GM23338 (cell line): ENCODE data around the gene TMEM101. TPM values are rescaled to one million over a fixed set of nuclear protein-coding genes. Genes with fewer than 3 reads are reported as not detected.

Experiments
- ATAC-seq: fragments of 200-7000 bp; cut with Tn5 transposase; 3 replicates; pipeline ENCODE4 v1.9.1; 2020
- DNase-seq: peaks from one replicate; pipeline ENCODE4 v3.0.0-alpha.2; 2015; ENCODE audit warnings: low spot score
- H2AFZ ChIP-seq: fragments of 200-600 bp; sonication (generic); 2 replicates; pipeline ENCODE4 v1.8.0; 2016; ENCODE audit warnings: antibody characterized with exemption, mild to moderate bottlenecking, moderate library complexity
- H3F3A ChIP-seq: fragments of 200-600 bp; sonication (generic); replicated peaks from 2 replicates; pipeline ENCODE4 v1.8.0; 2017; ENCODE audit warnings: antibody characterized with exemption, mixed run types, low read depth
- H3K27ac ChIP-seq: fragments of 200-600 bp; sonication (generic); 2 replicates; pipeline ENCODE4 v1.6.1; 2016; ENCODE audit warnings: low read depth
- H3K27me3 ChIP-seq: fragments of 200-600 bp; sonication (generic); 2 replicates; pipeline ENCODE4 v1.8.0; 2016; ENCODE audit warnings: mild to moderate bottlenecking, mixed run types, moderate library complexity; ENCODE audit not compliant: insufficient read depth
- H3K36me3 ChIP-seq: fragments of 200-600 bp; sonication (generic); 2 replicates; pipeline ENCODE4 v1.8.0; 2016; ENCODE audit warnings: mild to moderate bottlenecking; ENCODE audit not compliant: insufficient read depth
- H3K4me1 ChIP-seq: fragments of 200-600 bp; sonication (generic); 2 replicates; pipeline ENCODE4 v1.8.0; 2016; ENCODE audit warnings: mild to moderate bottlenecking, moderate library complexity; ENCODE audit not compliant: insufficient read depth
- H3K4me2 ChIP-seq: fragments of 200-600 bp; sonication (generic); 2 replicates; pipeline ENCODE4 v1.7.1; 2017; ENCODE audit warnings: mixed run types
- H3K4me3 ChIP-seq: fragments of 200-600 bp; sonication (generic); 2 replicates; pipeline ENCODE4 v1.6.1; 2016; ENCODE audit warnings: mixed run types
- H3K79me2 ChIP-seq: fragments of 200-600 bp; sonication (generic); replicated peaks from 2 replicates; pipeline ENCODE4 v1.8.0; 2017; ENCODE audit warnings: mild to moderate bottlenecking; ENCODE audit not compliant: insufficient read depth
- H3K9me2 ChIP-seq: fragments of 200-600 bp; sonication (generic); 2 replicates; pipeline ENCODE4 v1.8.0; 2017; ENCODE audit not compliant: insufficient read depth
- H4K20me1 ChIP-seq: fragments of 200-600 bp; sonication (generic); replicated peaks from 2 replicates; pipeline ENCODE4 v1.8.0; 2017; ENCODE audit warnings: mild to moderate bottlenecking; ENCODE audit not compliant: insufficient read depth
- H3K27ac Mint-ChIP-seq: 2 replicates; pipeline ENCODE4 v1.8.0; 2020; ENCODE audit warnings: inconsistent platforms, mild to moderate bottlenecking, moderate library complexity, mixed read lengths
- H3K27me3 Mint-ChIP-seq: 3 replicates; pipeline ENCODE4 v1.8.0; 2022; ENCODE audit warnings: low read depth, mild to moderate bottlenecking, moderate library complexity, mixed read lengths, inconsistent platforms; ENCODE audit not compliant: insufficient read depth, poor library complexity
- H3K36me3 Mint-ChIP-seq: 3 replicates; pipeline ENCODE4 v1.8.0; 2021; ENCODE audit warnings: low read depth, mild to moderate bottlenecking, inconsistent platforms, moderate library complexity, mixed read lengths
- H3K4me1 Mint-ChIP-seq: 3 replicates; pipeline ENCODE4 v1.8.0; 2020; ENCODE audit warnings: mild to moderate bottlenecking, inconsistent platforms, mixed read lengths
- H3K4me3 Mint-ChIP-seq: 3 replicates; pipeline ENCODE4 v1.8.0; 2021; ENCODE audit warnings: moderate library complexity, mild to moderate bottlenecking, inconsistent platforms, mixed read lengths
- H3K9me3 Mint-ChIP-seq: 3 replicates; pipeline ENCODE4 v1.8.0; 2020; ENCODE audit warnings: moderate library complexity, mild to moderate bottlenecking, inconsistent platforms, mixed read lengths
- CREB1 ChIP-seq: fragments of 250-450 bp; sonication (Bioruptor Pico); IDR thresholded peaks from 2 replicates; pipeline ENCODE4 v1.5.0; 2020; ENCODE audit warnings: low read depth, mild to moderate bottlenecking, moderate library complexity
- CTCF ChIP-seq, 2 experiments: fragments of 200-600 bp in 1 of 2; sonication (generic) in 1 of 2; conservative IDR thresholded peaks; 2 replicates each; pipeline versions ENCODE4 v1.5.1 to v1.6.1; 2016 to 2017; ENCODE audit warnings: antibody characterized with exemption in 2 of 2, low read depth in 2 of 2, mild to moderate bottlenecking in 2 of 2, moderate library complexity in 1 of 2
- ETS1 ChIP-seq: IDR thresholded peaks from 2 replicates; pipeline ENCODE4 v1.6.1; 2016; ENCODE audit warnings: antibody characterized with exemption
- EZH2 ChIP-seq: fragments of 200-600 bp; sonication (generic); IDR thresholded peaks from one replicate; pipeline ENCODE4 v1.8.0; 2017; ENCODE audit warnings: antibody characterized with exemption, mild to moderate bottlenecking, low read depth; ENCODE audit not compliant: unreplicated experiment
- EZH2phosphoT487 ChIP-seq: fragments of 200-600 bp; sonication (generic); IDR thresholded peaks from one replicate; pipeline ENCODE4 v1.8.1; 2018; ENCODE audit warnings: antibody characterized with exemption; ENCODE audit not compliant: unreplicated experiment
- JUNB ChIP-seq: IDR thresholded peaks from one replicate; pipeline ENCODE4 v1.6.1; 2016; ENCODE audit warnings: antibody characterized with exemption; ENCODE audit not compliant: unreplicated experiment
- POLR2AphosphoS5 ChIP-seq: IDR thresholded peaks from 2 replicates; pipeline ENCODE4 v1.6.1; 2016; ENCODE audit warnings: antibody characterized with exemption, low read depth
- REST ChIP-seq: IDR thresholded peaks from one replicate; pipeline ENCODE4 v1.6.1; 2018; ENCODE audit warnings: antibody characterized with exemption; ENCODE audit not compliant: unreplicated experiment
- STAT1 ChIP-seq: IDR thresholded peaks from one replicate; pipeline ENCODE4 v1.6.1; 2016; ENCODE audit warnings: antibody characterized with exemption; ENCODE audit not compliant: unreplicated experiment
- ZNF114 ChIP-seq: fragments of 250-450 bp; sonication (Bioruptor Pico); IDR thresholded peaks from 2 replicates; pipeline ENCODE4 v1.5.0; 2020; ENCODE audit warnings: mild to moderate bottlenecking, moderate library complexity
- ZNF331 ChIP-seq: fragments of 250-450 bp; sonication (Bioruptor Pico); IDR thresholded peaks from 2 replicates; pipeline ENCODE4 v1.5.0; 2020; ENCODE audit warnings: low read depth, mild to moderate bottlenecking, moderate library complexity
- polyA plus RNA-seq: library from polyadenylated mRNA; unstranded; fragments of >200 nt; fragmentation: Nextera tagmentation; extraction: Ambion mirVana; gene quantifications from 2 replicates; pipeline ENCODE4 v1.2.1, GENCODE V29; 2016
- total RNA-seq: library from RNA; depleted of rRNA; stranded (reverse); fragments of >200 nt; shearing (Covaris generic); gene quantifications from 2 replicates; pipeline ENCODE4 v1.2.3, GENCODE V29; 2014

Gene TMEM101
- total and polyA plus RNA-seq, 2 experiments from 2014 or later, result 15.9 to 31.6 TPM

- no peak for TF ChIP-seq CREB1
- no peak for TF ChIP-seq REST
- no peak for TF ChIP-seq EZH2
- TF ChIP-seq JUNB, result no peak
- TF ChIP-seq ETS1, result no peak
- no peak for TF ChIP-seq CTCF (conservative IDR thresholded peaks at IDR 0.05; ENCODE audit: low read depth in 2 of 2)
Observed at GRCh38 chr17:44011876-44012275, 2.9 kb downstream of the TMEM101 start (continued).

- Histone ChIP-seq H3K27me3 (peaks cover 3% of the 10 kb centered on the region), H3K4me3 (no peak overlapping the region), H3K4me1 (peaks cover 13% of the 10 kb centered on the region), H4K20me1 (peaks cover 10% of the 10 kb centered on the region; the same call in 1 of the 2 replicates), H3K79me2 (0 out of 2 replicates have a peak, but pooled peaks cover 4% of the 10 kb centered on the region), H3K27ac (no peak overlapping the region), H2AFZ (no peak overlapping the region), H3K36me3 (no peaks in the 10 kb centered on the region), H3F3A (peaks cover 24% of the 10 kb centered on the region), H3K4me2 (no peak overlapping the region), H3K9me2 (no peaks in the 10 kb centered on the region)
- DNase-seq (no peak), ATAC-seq (no peak)
- H3K27ac Mint-ChIP-seq, result no peak overlapping the region
- H3K4me1 Mint-ChIP-seq, result peaks cover 26% of the 10 kb centered on the region
- H3K4me3 Mint-ChIP-seq, result no peak overlapping the region
- peaks cover 16% of the 10 kb centered on the region for H3K36me3 Mint-ChIP-seq
- H3K27me3 Mint-ChIP-seq, result peaks cover 28% of the 10 kb centered on the region
- no peaks in the 10 kb centered on the region for H3K9me3 Mint-ChIP-seq
- TF ChIP-seq CTCF (conservative IDR thresholded peaks at IDR 0.05; ENCODE audit: low read depth in 2 of 2) (no peak), ETS1 (no peak), ZNF114 (CRISPR knock-in tag) (no peak), JUNB (no peak), STAT1 (no peak), REST (no peak), EZH2 (no peak), CREB1 (no peak), EZH2phosphoT487 (no peak), ZNF331 (no peak), POLR2AphosphoS5 (no peak)
Observed at GRCh38 chr17:44010966-44011647, 3.7 kb downstream of the TMEM101 start.
